ENCODE measurements around the gene C2CD2.
"Not testable (repeated sequence)": the region's sequence is repeated elsewhere in the genome, so short reads cannot be mapped to it uniquely, and the experiment has no call there.

The C2CD2 gene

GRCh38 chr21:41974752-41975053 lies 20.9 kb upstream of the C2CD2 start:
- no peak for DNase-seq (ENCODE audit: low spot score)

GRCh38 chr21:41973861-41974751 lies 20.3 kb upstream of the C2CD2 start:
- no peak for DNase-seq (ENCODE audit: low spot score)

- no peak for DNase-seq (ENCODE audit: low spot score)
Measured at GRCh38 chr21:41973427-41973831, 19.6 kb upstream of the C2CD2 start.

GRCh38 chr21:41972511-41973205 lies 18.8 kb upstream of the C2CD2 start:
- no peak for DNase-seq (ENCODE audit: low spot score)

GRCh38 chr21:41971891-41972290 lies 18.1 kb upstream of the C2CD2 start:
- no peak for DNase-seq (ENCODE audit: low spot score)

GRCh38 chr21:41970751-41971653 lies 17.2 kb upstream of the C2CD2 start:
- no peak for DNase-seq (ENCODE audit: low spot score)

GRCh38 chr21:41970106-41970391 lies 16.2 kb upstream of the C2CD2 start:
- DNase-seq (ENCODE audit: low spot score): no peak

- no peak for DNase-seq (ENCODE audit: low spot score)
Measured at GRCh38 chr21:41967708-41968107, 13.9 kb upstream of the C2CD2 start.

- DNase-seq (ENCODE audit: low spot score): no peak
Measured at GRCh38 chr21:41966872-41967621, 13.2 kb upstream of the C2CD2 start.

- DNase-seq (ENCODE audit: low spot score): no peak
Measured at GRCh38 chr21:41966041-41966833, 12.4 kb upstream of the C2CD2 start.

- no peak for DNase-seq (ENCODE audit: low spot score)
Measured at GRCh38 chr21:41965461-41966013, 11.7 kb upstream of the C2CD2 start.

GRCh38 chr21:41965045-41965444 lies 11.2 kb upstream of the C2CD2 start:
- no peak for DNase-seq (ENCODE audit: low spot score)

GRCh38 chr21:41964171-41964570 lies 10.4 kb upstream of the C2CD2 start:
- DNase-seq (ENCODE audit: low spot score): no peak

GRCh38 chr21:41962425-41962966 lies 8.7 kb upstream of the C2CD2 start:
- DNase-seq (ENCODE audit: low spot score): no peak

GRCh38 chr21:41961753-41962152 lies 7.9 kb upstream of the C2CD2 start:
- no peak for DNase-seq (ENCODE audit: low spot score)

- DNase-seq (ENCODE audit: low spot score): no peak
Measured at GRCh38 chr21:41961282-41961701, 7.5 kb upstream of the C2CD2 start.

GRCh38 chr21:41960386-41960785 lies 6.6 kb upstream of the C2CD2 start:
- DNase-seq (ENCODE audit: low spot score): no peak

- DNase-seq (ENCODE audit: low spot score): not testable (repeated sequence)
Measured at GRCh38 chr21:41959697-41960096, 5.9 kb upstream of the C2CD2 start.

- no peak for DNase-seq (ENCODE audit: low spot score)
Measured at GRCh38 chr21:41958886-41959563, 5.2 kb upstream of the C2CD2 start.

All from putamen (tissue), 1 donor.